Nephron (organoid): ENCODE results near the gene SALL4.
A peak's percentile ranks its signal among the peaks of the same experiment; 100 is the strongest.

Experiments used
- H3K27ac Mint-ChIP-seq, 3 experiments: 2 replicates each; pipeline ENCODE4 v1.8.0; 2020; ENCODE audit warnings: mixed read lengths in 3 of 3, mild to moderate bottlenecking in 2 of 3, moderate library complexity in 1 of 3
- H3K27me3 Mint-ChIP-seq: 2 replicates; pipeline ENCODE4 v1.8.0; 2021; ENCODE audit warnings: low read depth, mild to moderate bottlenecking, moderate library complexity, mixed read lengths
- H3K36me3 Mint-ChIP-seq: 2 replicates; pipeline ENCODE4 v1.8.0; 2020; ENCODE audit warnings: low read depth, mixed read lengths
- H3K4me1 Mint-ChIP-seq: 2 replicates; pipeline ENCODE4 v1.8.0; 2020; ENCODE audit warnings: mixed read lengths
- H3K4me3 Mint-ChIP-seq, 3 experiments: 2 replicates each; pipeline ENCODE4 v1.8.0; 2020; ENCODE audit warnings: mild to moderate bottlenecking in 3 of 3, mixed read lengths in 3 of 3, moderate library complexity in 2 of 3
- H3K9me3 Mint-ChIP-seq: 2 replicates; pipeline ENCODE4 v1.8.0; 2020; ENCODE audit warnings: mixed read lengths
- TF ChIP-seq, protein P1 (sequence below), 3 experiments: fragments of 200-600 bp; sonication (generic); IDR thresholded peaks; one replicate each; pipeline ENCODE4 v1.5.0; 2021; ENCODE audit warnings: antibody characterized with exemption in 3 of 3; ENCODE audit not compliant: unreplicated experiment in 3 of 3

The SALL4 gene

DNA sequence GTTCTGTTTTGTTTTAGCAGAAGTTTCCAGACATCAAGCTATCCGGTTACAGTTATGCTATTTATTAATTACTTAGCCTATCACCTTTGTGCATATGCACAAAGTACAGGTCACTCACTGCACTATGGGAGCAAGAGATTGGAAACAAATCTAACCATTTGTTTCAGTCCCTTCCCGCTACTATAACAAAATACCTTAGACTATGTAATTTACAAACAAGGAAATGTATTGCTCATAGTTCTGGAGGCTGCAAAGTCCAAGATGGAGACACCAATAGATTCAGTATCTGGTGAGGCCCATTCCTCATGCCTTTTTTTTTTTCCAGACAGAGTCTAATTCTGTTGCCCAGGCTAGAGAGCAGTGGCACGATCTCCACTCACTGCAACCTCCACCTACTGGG lies 69.3 kb downstream of the SALL4 start:
- H3K4me1 Mint-ChIP-seq = peaks cover 47% of the 10 kb centered on the region
- H3K4me3 Mint-ChIP-seq = no peak overlapping the region
- H3K36me3 Mint-ChIP-seq = no peaks in the 10 kb centered on the region
- no peaks in the 10 kb centered on the region for H3K27me3 Mint-ChIP-seq
- TF ChIP-seq, protein P1, sequence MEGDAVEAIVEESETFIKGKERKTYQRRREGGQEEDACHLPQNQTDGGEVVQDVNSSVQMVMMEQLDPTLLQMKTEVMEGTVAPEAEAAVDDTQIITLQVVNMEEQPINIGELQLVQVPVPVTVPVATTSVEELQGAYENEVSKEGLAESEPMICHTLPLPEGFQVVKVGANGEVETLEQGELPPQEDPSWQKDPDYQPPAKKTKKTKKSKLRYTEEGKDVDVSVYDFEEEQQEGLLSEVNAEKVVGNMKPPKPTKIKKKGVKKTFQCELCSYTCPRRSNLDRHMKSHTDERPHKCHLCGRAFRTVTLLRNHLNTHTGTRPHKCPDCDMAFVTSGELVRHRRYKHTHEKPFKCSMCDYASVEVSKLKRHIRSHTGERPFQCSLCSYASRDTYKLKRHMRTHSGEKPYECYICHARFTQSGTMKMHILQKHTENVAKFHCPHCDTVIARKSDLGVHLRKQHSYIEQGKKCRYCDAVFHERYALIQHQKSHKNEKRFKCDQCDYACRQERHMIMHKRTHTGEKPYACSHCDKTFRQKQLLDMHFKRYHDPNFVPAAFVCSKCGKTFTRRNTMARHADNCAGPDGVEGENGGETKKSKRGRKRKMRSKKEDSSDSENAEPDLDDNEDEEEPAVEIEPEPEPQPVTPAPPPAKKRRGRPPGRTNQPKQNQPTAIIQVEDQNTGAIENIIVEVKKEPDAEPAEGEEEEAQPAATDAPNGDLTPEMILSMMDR (IDR thresholded peaks at IDR 0.05; ENCODE audit: unreplicated experiment in 3 of 3) = no peak
- H3K27ac Mint-ChIP-seq = peak overlapping the region in 1 of 3 experiments; percentile 83
- H3K9me3 Mint-ChIP-seq = no peaks in the 10 kb centered on the region
